ENCODE measurements around the gene MS4A4A. TPM values are rescaled to one million over a fixed set of nuclear protein-coding genes. Genes with fewer than 3 reads are reported as not detected.

MS4A4A gene
- total and polyA plus RNA-seq, 2 of the 4 experiments (the other 2 are of a cell fraction) = not detected

DNA sequence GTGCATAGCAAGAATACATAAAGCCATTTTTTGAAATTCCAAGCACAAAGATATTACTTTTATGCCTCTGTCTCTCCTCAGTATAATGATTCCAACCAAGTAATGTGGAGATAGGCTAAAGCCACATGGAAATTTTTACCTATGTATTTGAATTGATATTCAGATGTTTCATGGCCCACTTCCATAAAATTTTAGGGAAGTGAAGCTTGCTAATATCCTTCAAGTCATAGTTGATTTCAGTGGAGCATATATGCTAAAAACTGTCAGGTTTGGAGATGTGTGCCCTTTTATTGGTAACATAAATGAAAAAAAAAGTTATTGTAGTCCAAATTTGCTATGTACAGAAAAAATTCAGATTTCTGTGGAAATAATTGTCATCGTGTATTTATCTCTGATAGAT lies 49.8 kb upstream of the MS4A4A start:
- intact Hi-C loops (cut with micrococcal nuclease) = no loop called here
- no CpG with 5 or more reads among the region's 1 CpG for WGBS, 2 experiments (ENCODE audit: extremely low coverage in 2 of 2, insufficient read length in 1 of 2)

More for the DNA sequence above, 49.8 kb upstream of the MS4A4A start:
- no peak overlapping the region for H3K56ac ChIP-seq (ENCODE audit: extremely low read depth, insufficient read depth, low read length)
- H3K18ac ChIP-seq (ENCODE audit: low read depth, low read length) = no peak overlapping the region
- no peak overlapping the region for H2AFZ ChIP-seq (replicated peaks; ENCODE audit: low read length, poor library complexity)
- no peaks in the 10 kb centered on the region for H3K27me3 ChIP-seq (ENCODE audit: control insufficient read depth, insufficient read depth, low read length)
- H3K4me3 ChIP-seq (ENCODE audit: insufficient read depth, low read depth, low read length) = no peak overlapping the region
- DNase-seq (no peak), ATAC-seq (ENCODE audit: low read depth) (no peak)
- H3K4me1 ChIP-seq (ENCODE audit: control insufficient read depth, insufficient read depth, low read length) = no peaks in the 10 kb centered on the region
- H3K9me3 ChIP-seq (ENCODE audit: control insufficient read depth, insufficient read depth, low read length) = peaks cover 8% of the 10 kb centered on the region
- no peak overlapping the region for H4K5ac ChIP-seq (ENCODE audit: low read depth, low read length)
- H3K79me1 ChIP-seq (ENCODE audit: low read depth in 1 of 2, low read length in 2 of 2) = no peaks in the 10 kb centered on the region
- no peaks in the 10 kb centered on the region for H3K36me3 ChIP-seq (ENCODE audit: control insufficient read depth, insufficient read depth, low read length)
- no peak overlapping the region for H2AK9ac ChIP-seq (replicated peaks; ENCODE audit: low read depth, low read length, poor library complexity)
- no peaks in the 10 kb centered on the region for H4K20me1 ChIP-seq (ENCODE audit: insufficient read depth, low read length)
- no TSS peak for BruUV-seq (replicated peaks)
- H3K14ac ChIP-seq (replicated peaks; ENCODE audit: low read depth, low read length) = no peak overlapping the region
- H2BK120ac ChIP-seq (ENCODE audit: low read depth, low read length) = no peak overlapping the region
- H3K4ac ChIP-seq (ENCODE audit: low read depth, low read length) = no peak overlapping the region
- POLR2A ChIA-PET (ENCODE audit: unreplicated experiment) = no interaction called here
- H3K9ac ChIP-seq (ENCODE audit: low read depth, low read length) = no peak overlapping the region
- no peak overlapping the region for H3K23ac ChIP-seq (ENCODE audit: low read depth, low read length)
- dilution Hi-C loops (cut with HindIII; ENCODE audit: low sequenced_read_pairs, unreplicated experiment) = no loop called here
- H3K4me2 ChIP-seq (ENCODE audit: low read depth, low read length) = no peak overlapping the region
- no peaks in the 10 kb centered on the region for H3K9me1 ChIP-seq (ENCODE audit: insufficient read depth, low read length)
- in situ Hi-C loops (cut with MboI; ENCODE audit: low sequenced_read_pairs) = no loop called here
- no peak overlapping the region for H2BK15ac ChIP-seq (ENCODE audit: low read depth, low read length)
- TF ChIP-seq, protein P1, sequence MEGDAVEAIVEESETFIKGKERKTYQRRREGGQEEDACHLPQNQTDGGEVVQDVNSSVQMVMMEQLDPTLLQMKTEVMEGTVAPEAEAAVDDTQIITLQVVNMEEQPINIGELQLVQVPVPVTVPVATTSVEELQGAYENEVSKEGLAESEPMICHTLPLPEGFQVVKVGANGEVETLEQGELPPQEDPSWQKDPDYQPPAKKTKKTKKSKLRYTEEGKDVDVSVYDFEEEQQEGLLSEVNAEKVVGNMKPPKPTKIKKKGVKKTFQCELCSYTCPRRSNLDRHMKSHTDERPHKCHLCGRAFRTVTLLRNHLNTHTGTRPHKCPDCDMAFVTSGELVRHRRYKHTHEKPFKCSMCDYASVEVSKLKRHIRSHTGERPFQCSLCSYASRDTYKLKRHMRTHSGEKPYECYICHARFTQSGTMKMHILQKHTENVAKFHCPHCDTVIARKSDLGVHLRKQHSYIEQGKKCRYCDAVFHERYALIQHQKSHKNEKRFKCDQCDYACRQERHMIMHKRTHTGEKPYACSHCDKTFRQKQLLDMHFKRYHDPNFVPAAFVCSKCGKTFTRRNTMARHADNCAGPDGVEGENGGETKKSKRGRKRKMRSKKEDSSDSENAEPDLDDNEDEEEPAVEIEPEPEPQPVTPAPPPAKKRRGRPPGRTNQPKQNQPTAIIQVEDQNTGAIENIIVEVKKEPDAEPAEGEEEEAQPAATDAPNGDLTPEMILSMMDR (conservative IDR thresholded peaks at IDR 0.05; ENCODE audit: low read depth, low read length) = no peak
- TF ChIP-seq RAD21 (IDR thresholded peaks at IDR 0.05; ENCODE audit: low read length) (no peak), POLR2A (IDR thresholded peaks at IDR 0.05; ENCODE audit: low read depth, low read length) (no peak)
- CTCF ChIA-PET = no interaction called here
- H3K27ac ChIP-seq (ENCODE audit: insufficient read depth, low read length) = no peak overlapping the region
- H2AK5ac ChIP-seq (ENCODE audit: low read depth, low read length) = no peak overlapping the region
- no peak overlapping the region for H4K8ac ChIP-seq (ENCODE audit: low read depth in 2 of 2, low read length in 2 of 2)
- H2BK20ac ChIP-seq (ENCODE audit: low read depth, low read length) = no peak overlapping the region
- H4K91ac ChIP-seq (ENCODE audit: insufficient read depth, low read depth, low read length) = no peak overlapping the region
- H2BK5ac ChIP-seq (ENCODE audit: low read depth, low read length, poor library complexity, severe bottlenecking) = no peak overlapping the region

All from IMR-90 (cell line).